ENCODE data around the gene DICER1.

DICER1 gene

DNA sequence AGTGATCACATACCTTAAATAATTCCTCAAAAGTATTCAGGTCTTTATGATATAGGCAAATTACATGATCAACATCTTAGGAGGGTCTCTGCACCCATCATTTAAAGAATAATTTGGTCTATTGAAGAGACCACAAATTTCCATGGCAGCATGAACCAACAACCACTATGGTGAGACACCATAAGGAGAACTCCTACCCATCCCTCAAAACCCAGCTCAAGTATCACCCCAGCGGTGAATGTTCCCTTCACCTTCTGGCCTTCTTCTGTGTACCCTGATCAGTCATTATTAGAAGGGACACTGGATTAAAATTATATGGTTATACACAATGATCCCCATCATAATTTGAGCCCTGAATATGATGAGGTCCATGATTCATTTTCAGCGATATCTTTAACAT, 81.5 kb downstream of the DICER1 start:
- DNase-seq: no peak

DNA sequence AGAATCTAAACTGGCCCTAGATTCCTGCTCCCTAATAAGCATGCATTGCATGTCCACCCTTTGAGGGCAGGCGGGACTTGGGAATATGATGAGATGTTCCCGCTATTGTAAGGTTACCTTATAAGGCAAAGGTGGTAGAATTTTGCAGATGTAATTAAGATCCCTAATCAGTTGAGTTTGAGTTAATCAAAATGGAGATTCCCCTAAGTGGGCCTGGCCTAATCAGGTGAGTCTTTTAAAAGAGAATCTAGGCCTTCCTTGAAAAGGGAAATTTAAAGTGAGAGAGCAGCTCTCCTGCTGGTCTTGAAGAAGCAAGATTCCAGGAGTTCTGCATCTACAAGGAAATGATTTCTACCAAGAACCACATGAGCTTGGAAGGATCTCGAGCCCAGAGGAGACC, 83.4 kb downstream of the DICER1 start:
- no peak for DNase-seq

DNA sequence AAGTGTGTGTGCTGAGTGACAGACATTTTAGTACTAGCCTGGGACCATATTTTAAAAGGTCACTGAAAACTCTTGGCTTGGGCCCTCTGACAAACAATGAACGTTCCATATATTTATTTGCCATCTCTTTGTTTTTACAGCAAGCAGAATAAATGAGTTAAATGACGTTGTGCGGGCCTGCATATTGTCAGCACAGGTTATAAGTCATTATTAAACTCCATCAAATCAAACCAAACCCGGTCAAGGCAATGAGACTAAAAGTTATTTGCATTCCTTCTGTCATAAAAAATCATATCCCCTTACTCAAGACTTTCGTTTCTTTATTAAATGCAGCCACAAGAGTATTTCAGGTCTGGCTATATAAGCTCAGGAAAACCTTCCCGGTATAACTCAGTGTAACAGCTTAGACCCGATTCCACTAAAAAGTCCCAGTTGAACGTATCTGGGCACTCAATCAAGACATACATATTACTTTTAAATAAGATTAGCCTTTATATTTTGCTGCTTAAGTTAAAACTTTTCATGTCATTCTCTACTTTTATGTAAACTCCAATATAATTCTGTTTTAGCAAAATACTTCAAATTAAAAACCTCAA, 84.9 kb downstream of the DICER1 start:
- no peak for DNase-seq

DNA sequence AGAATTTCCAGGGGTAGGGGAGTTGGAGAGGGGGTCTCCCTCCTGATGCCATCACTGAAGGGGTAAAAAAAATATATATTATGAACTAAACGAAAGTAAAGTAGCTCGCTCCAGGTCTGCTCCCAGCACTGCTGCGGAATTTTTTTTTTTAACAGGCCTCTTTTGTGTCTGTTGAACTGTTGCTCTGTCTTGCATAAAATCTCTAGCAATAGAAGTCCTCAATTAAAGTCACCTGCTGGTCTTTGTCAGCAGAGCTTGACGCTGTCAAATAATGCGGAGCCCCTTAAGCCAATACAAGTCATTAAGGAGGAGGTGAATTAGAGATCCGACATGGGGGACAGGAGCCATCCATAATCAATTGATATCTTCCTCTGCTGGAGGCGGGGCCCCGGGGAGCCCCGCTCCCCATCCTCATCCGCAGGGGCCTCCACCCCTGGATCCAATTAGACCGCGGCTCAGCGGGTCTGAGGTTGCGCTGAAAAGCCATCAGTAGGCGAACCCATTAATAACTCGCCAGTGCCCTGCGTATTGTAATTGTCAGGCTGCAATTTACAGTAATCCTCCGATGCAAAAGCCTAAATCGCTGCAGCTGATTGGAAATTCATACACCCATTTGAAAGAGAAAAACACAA, 85.6 kb downstream of the DICER1 start:
- no peak for DNase-seq

DNA sequence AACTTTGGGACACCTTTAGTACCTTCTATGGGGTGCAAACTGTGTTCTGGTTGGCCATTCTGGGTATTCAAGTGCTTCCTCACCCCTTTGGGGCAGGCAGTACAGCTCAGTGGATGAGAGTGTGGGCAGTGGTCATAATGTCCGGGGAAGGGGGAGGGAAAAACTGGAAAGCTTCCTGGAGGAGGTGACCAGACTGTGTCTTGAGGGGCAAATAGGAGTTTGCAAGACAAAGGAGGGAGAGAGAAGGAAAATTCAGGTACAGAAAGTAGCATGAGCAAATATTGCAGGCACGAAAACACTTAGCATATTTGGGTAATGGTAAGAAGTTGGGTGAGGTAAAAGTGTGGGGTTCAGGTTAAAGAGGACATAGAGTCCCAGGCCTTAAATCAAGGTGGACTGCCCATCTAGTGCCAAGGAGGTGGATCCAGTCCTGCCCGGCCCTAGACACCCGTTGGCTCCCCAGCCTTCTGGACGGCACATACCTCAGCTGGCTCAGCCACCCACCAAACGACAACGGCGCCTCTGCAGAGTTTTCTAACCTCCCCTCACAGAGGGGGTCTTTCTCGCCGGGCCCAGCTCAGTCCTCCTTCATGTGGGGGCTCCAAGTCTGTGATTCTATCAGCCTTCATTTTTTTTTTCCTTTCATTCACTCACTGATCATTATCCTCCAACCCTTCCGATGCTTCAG, 86.4 kb downstream of the DICER1 start:
- no peak for DNase-seq

DNA sequence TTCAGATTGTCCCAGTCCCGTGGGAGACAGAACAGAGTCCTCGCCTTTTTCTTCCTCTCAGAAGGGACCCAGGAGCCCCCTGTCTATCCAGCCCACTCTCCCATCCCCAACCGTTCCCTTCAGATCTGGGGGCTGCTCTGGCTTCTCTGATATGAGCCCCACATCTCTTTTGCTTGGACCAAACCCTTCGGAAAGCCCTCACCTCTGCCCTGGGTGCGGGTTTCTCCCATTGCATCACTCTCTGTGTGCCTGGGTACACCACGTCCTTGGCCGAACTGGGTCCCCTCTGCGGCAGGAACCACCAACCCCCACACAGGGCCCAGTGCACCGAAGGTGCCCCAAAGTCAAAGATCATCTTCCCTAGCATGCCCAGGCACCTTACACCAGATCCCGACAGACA, 87.8 kb downstream of the DICER1 start:
- DNase-seq: no peak

DNA sequence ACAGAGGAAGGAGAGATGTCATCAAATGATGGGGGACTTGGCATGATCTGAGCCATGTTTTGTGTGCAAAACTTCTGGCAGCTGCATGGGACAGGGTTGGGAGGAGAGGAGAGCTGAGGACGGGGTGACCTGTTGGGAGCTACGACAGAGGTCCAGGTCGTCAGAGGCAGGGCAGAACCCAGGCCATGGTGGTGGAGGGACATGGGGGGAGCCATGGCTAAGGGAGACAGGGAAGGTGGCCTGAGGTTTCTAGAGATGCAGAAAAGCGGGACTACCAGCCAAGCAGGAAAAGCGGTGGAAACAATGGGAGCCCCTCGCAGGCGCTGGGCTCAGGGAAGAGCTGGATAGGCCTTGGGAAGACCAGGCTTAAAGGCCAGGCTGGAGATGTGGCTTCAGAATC, 88.3 kb downstream of the DICER1 start:
- no peak for DNase-seq

DNA sequence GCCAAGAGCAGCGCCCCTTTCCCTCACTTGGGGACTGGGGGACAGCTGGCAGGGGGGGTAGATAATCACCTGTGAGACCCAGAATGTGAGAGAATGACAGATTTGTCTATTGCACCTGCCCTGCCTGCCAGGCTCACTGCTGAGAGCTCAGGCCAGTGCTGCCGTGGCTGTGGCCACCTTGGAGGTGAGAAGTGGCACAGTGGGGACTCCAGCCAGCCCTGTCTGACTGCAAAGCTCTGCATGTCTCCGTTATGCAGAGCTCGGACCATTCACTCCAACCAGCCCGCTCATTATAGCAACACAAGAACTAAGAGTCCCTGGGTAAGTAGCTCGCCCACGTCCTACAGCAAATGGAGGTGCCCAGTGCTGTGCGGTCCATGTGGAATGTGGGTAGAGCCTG, 88.8 kb downstream of the DICER1 start:
- DNase-seq: no peak

DNA sequence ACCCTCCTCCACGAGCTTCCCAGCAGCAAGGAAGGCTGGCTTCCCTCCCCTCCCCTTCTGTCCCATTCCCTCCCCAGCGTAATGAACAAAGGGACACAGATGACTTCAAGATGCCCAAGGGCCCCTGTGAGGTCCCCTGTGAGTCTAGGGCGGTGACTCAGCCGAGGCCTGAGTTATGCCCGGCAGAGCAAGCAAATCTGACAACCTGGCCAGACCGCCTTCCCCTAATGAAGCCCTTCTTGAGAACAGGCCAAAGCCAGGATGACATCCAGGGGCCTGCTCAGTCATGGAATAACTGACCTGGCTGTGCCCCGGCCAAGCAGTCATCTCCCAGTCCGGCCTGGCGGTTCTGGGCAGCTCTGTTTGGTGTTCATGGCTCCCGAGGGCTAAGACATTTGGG, 89.2 kb downstream of the DICER1 start:
- DNase-seq: no peak

DNA sequence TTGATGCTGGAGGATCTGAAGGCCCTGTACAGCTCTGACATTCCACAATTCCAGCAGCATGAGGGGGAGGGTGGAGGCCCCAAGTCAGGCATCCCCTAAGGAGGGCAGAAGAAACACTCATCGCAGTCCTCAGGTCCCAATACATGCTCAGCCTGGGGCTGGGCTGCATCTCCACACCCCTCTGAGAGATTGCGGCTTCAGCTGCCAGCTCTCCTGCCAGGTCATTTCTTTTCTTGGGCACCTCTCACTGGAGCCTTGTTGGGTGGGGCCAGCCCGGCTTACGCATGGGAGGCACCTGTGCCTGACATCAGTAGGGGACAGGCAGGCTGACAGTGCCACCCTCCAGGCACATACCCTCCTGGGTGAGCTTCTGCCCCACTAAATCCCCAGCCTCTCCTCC, 89.8 kb downstream of the DICER1 start:
- DNase-seq: no peak

DNA sequence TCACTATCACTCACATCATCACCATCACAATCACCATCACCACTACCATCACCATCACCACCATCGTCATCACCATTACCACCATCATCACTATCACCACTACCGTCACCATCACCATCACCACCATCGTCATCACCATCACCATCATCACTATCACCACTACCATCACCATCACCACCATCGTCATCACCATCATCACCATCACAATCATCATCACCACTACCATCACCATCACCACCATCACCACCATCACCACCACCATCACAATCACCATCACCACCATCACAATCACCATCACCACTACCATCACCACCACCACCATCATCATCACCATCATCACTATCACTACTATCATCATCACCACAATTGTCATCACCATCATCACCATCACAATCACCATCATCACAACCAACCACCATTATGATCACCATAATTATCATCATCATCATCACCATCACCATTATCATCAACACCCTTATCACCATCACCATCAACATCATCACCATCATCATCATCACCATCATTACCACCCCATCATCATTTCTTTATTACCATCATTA, 90.8 kb downstream of the DICER1 start:
- DNase-seq: no peak

DNA sequence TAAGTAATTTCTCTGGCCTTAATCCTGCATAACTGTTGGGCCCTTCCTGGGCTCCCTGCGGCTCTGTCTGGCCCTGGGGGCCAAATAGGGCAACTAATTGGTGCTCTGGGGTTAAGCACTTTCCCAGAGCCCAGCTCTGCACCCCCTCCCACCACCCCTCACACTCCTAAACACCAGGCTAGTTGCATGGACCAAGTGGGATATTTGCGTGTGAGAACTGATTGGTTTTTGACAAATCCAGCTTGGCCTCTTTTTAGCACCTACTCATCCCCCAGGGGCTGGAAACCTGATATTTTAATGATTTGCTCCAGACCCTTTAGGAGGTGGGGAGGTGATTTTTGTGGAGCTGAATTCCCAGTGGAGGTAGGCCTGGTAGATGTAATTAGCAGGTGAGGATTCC, 91.9 kb downstream of the DICER1 start:
- no peak for DNase-seq

DNA sequence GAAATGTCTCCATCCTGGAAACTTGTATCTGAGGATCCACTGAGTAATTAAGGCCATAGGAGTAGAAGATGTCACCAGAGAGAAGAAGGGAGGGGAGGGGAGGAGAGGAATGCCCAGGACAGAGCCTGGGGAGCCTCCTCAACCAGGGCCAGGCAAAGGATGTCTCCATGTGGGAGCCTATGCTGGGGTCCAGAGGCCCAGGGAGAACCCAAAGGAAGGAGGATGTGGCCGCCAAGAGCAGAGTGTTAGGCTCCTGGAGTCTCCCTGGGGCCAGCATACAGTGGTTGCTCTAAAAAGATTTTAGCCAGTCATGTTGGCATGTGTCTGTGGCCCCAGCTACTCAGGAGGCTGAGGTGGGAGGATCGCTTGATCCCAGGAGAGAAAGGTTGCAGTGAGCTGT, 92.6 kb downstream of the DICER1 start:
- DNase-seq: no peak

DNA sequence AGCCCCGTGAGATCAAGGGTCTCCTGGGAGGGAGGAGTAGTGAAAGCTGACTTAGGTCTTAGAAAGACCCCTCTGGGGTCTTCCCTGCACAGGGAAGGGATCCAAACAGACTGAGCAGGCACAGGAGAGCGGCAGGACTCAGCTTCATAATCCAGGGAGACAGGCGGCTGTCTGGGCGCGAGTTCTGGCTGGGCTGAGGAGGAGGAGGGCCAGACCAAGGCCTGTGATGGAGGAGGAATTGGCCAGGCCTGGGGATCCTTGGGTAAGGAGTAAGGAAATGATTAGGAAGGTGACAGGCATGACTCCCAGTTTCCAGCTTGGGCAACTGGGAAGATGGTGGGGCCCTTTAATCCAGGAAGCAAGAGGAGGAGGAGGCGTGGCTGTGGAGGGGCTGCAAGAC, 93.1 kb downstream of the DICER1 start:
- DNase-seq: no peak

DNA sequence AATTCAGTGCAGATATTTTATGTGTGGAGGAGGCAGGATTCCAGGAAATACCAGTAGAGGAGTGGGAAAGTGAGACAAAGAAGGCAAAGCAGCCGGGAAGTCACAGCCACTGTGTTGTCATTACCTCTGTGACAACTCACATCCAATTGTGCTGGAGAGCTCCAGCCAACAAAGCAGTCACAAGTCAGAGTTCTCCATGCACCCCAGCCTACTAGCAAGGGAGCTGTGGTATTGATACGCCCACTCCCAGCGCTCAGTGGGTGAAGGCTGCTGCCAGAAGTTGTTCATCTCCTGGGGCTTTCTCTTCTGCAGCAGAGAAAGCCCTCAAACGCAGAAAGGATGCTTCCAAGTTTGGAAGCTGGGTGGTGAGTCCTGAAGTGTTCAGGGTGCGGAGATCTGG, 93.9 kb downstream of the DICER1 start:
- no peak for DNase-seq

DNA sequence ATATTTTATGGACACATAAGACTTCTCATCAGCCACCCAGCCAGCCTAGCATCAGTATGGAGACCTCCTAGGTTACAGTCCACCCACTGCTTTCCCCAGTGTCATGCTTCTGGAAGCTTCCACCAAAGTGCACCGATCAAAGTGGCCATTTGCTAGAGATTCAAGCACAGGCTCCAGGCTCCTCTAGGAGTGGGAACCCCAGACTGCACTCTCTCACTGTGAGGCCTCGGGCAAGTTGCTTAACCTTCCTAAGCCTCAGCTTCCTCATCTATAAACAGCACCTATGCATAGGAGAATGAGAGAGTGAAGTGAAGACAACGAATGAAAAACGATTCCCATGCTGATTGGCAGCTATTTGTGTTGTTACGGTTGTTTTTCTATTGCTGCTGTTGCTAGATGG, 94.4 kb downstream of the DICER1 start:
- DNase-seq: no peak

DNA sequence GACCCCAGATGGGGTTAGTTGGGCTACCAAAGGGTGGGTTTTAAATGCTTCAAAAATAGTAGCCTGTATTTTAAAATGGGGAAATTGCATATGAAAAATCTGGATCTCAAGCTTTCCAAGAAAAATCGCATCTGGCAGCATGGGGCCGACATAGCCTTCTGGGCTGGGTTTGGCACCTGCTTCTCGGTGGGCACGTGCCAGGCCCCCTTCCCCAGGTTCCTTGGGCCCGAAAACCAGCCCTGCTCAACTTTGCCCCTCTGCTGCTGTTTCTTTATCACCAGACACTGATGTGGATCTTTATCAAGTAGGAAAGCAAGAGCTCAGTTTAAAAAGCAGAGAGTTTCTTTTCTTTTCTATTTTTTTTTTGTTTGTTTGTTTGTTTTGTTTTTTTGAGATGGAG, 95.1 kb downstream of the DICER1 start:
- no peak for DNase-seq

DNA sequence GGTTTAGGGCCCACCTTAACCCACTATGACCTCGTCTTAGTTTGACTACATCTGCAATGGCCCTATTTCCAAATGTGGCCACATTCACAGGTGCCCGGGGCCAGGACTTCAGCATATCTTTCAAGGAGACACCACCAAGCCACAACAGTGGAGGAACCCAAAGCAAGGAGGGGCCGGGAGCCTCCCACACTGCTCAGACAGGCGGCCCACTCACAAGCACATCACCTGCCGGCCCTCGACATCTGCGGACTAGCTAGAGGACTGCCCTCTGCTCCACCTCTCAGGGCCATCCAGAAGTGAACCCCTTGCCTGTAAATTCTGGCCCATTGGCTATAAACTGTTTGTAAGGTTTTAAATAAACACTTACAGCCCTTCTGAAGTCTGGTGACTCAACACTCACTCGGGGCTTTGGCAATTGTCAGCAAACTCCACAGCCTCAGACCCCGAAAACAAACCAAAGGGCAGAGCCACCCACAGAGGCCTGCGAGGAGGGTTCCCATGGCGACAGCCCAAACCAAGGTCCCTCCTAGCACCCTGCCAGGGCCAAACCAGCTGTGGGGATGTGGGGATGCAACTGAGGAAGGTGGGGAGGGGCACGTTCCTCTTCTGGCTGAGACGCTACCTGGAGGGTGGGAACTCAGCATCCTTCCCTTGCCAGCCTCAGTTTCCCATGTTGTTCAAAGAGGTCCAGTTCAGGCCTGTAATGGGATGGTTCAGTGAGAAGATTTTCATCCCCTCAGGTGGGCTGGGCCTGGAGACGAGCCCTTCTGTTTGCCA, 95.8 kb downstream of the DICER1 start:
- no peak for DNase-seq

DNA sequence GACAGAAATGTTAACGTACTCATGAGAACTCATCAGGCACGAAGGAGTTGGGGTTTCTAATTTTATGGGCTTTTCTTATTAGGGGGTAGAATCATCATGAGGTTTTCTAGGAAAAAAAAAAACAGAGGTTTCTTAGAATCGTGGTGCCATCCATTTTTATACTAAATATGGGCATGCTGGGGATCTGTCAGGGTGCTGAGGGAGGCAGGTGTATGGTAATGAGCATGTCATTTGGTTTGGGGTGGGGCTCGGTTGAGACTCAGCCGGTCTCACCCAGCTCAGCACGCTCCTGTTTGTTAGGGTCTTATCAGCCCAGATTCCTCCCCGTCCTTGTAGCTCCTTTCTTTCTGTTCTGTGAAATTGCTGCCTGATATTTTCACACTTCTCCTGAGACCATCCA, 98.2 kb downstream of the DICER1 start:
- no peak for DNase-seq

DNA sequence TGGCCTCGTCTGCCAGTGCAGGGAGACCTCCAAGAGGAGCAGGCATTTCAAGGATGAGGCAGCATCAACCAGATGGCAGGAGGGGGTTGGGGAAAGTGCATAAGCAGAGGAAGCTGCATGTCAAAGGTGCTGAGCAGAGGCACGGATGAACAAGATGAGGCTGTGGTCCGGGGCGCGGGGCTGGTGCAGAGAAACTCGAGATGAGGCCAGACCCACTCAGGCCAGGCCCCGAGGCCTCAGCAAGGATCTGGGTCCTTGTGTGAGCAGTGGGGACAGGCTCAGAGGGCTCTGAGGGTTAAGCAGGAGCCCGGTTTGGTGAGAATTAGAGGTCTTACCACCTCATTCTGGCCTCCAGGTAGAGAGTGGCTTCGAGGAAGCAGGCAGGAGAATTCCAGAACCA, 98.8 kb downstream of the DICER1 start:
- no peak for DNase-seq

DNA sequence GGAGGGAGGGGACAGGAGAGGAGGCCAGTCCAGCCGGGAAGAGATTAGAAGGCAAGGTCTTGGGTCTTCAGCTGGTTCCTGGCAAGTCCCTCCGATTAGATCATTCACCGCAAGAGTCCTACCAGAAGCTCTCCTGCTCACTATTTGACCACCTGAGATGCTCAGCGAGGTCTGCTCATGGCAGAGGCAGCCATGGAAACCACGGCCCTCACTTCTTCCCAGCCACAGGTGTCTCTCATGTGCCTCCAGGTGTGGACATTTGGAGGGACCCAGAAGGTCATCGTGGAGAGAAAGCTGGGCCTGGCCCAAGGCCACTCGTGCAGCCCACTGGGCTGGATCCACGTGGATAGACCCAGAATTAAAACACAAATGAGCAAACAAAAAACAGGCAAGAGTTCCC, 99.5 kb downstream of the DICER1 start:
- DNase-seq: no peak

DNA sequence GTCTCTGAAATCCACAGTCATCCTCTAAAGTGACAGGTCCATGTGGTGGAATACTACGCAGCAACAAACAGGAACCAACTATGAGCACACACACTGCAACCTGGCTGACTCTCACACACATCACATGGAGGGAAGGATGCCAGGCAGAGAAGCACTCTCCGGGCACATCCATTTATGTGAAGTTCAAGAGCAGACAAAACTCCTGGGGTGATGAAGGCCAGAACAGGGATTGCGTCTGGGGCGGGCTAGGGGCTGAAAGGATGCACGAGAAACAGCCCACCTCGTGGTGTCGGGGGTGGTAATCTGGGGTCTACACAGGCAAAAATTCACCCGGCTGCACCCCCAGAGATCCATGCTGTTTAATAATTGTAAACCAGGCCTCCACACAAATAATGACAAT, 100.2 kb downstream of the DICER1 start:
- no peak for DNase-seq

DNA sequence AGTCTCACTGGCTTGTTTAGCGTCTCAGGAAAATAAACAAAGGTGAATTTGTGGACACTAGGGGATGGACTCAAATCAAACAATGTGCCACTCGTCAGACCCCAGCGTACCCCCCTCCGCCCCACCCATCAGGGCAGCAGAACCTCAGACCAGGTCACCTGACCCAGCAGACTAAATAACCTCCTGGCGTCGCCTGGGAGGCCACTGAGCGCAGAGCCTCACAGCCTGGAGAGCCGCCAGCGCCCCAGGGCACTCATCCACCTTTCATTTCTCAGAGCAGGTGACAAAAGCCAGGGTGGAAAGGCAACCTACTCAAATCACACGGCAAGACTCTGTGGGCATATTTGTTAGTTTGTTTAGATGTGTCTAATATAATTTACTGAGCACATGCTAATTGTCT, 100.9 kb downstream of the DICER1 start:
- no peak for DNase-seq

DNA sequence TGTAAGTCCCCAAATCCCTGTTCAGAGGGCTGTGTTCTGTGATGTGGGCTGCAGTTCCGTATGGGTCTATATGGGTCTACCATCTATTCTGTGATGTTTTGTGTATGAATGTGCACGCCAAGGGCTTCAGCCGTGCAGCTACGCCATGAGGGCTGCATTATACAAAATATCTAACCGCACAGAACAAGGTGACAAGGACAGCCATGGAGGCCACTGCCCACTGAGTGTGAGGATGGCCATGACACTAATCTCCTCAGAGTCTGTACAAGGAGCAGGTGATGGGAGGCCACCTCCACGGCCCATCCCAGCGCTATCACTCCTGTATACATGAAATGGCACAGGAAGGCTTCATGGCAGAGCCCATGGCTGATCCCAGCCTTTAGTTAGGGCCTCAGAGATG, 102.0 kb downstream of the DICER1 start:
- no peak for DNase-seq
